Astrocyte (in vitro differentiated cells and primary cell): ENCODE measurements around the gene KDM1B.

Experiments
- EZH2 ChIP-seq: IDR thresholded peaks from 2 replicates; pipeline ENCODE4 v1.6.1; 2012; ENCODE audit warnings: mild to moderate bottlenecking, low read length, inconsistent platforms; ENCODE audit not compliant: insufficient read depth
- TF ChIP-seq, protein P1 (sequence below): IDR thresholded peaks from 2 replicates; pipeline ENCODE4 v1.5.1; 2011; ENCODE audit warnings: low read depth, mild to moderate bottlenecking, inconsistent platforms, low read length, moderate library complexity; ENCODE audit not compliant: insufficient read depth

- TF ChIP-seq, protein P1, sequence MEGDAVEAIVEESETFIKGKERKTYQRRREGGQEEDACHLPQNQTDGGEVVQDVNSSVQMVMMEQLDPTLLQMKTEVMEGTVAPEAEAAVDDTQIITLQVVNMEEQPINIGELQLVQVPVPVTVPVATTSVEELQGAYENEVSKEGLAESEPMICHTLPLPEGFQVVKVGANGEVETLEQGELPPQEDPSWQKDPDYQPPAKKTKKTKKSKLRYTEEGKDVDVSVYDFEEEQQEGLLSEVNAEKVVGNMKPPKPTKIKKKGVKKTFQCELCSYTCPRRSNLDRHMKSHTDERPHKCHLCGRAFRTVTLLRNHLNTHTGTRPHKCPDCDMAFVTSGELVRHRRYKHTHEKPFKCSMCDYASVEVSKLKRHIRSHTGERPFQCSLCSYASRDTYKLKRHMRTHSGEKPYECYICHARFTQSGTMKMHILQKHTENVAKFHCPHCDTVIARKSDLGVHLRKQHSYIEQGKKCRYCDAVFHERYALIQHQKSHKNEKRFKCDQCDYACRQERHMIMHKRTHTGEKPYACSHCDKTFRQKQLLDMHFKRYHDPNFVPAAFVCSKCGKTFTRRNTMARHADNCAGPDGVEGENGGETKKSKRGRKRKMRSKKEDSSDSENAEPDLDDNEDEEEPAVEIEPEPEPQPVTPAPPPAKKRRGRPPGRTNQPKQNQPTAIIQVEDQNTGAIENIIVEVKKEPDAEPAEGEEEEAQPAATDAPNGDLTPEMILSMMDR = no peak
- no peak for TF ChIP-seq EZH2
Observed at GRCh38 chr6:18117136-18117535, 38.1 kb upstream of the KDM1B start.
